Endothelial cell of umbilical vein (primary cell): ENCODE measurements around the gene BNIP5.

Source experiments
- CTCF ChIP-seq, 2 donors: IDR thresholded peaks; 1 replicate in 1 of 2; 2 replicates in 1 of 2; pipeline ENCODE4 v1.5.1; 2011; ENCODE audit warnings: low read length in 2 of 2, mild to moderate bottlenecking in 2 of 2, moderate library complexity in 2 of 2, control low read depth in 1 of 2, inconsistent platforms in 1 of 2, low read depth in 1 of 2; ENCODE audit not compliant: insufficient read depth in 1 of 2; ENCODE audit errors: extremely low read depth in 1 of 2
- EZH2 ChIP-seq: IDR thresholded peaks from 2 replicates; pipeline ENCODE4 v1.6.1; 2012; ENCODE audit warnings: borderline replicate concordance, low read depth, mild to moderate bottlenecking, moderate library complexity, low read length, inconsistent platforms; ENCODE audit not compliant: severe bottlenecking
- FOS ChIP-seq: IDR thresholded peaks from 2 replicates; pipeline ENCODE4 v1.6.1; 2011; ENCODE audit warnings: mild to moderate bottlenecking, low read length, moderate library complexity, borderline replicate concordance; ENCODE audit not compliant: insufficient read depth
- TF ChIP-seq, protein P1 (sequence below): IDR thresholded peaks from 2 replicates; pipeline ENCODE4 v1.6.1; 2011; ENCODE audit not compliant: insufficient read depth, insufficient read length

DNA sequence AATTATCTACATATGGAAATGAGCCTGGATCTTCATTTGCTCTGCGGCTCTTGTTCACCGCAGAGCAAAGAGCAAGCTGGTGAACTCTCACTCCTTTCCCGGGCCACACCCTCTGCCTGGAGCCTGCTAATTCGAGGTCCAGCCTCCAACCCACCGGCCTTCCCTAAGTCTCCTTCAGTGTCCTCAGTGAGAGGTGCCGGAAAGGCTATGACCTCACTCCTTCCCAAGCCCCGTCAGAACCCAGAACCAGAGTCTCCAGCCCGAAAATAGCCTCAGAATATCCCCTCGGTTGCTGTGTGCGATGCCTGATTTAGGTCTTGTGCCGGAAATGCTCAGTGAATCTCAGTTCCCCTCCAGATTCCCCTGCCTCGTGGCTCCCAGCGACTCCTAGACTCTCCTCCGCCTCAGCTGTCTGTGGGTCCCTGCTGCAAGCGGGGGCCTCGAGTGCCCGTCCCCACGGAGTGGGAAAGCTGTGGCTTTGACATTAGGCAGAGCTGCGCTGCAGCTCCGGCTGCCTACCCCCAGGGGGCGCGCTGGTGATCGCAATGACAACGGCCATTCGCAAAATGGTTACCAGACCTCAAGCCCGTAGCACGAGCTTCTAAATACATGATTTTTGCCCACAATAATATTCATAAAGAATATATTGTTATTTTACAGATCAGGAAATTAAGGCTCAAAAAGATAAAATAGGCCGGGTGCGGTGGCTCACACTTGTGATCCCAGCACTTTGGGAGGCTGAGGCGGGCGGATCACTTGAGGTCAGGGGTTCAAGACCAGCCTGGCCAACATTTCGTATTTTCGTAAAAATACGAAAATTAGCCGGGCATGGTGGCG, 4.1 kb upstream of the BNIP5 start:
- TF ChIP-seq FOS = no peak
- TF ChIP-seq CTCF (IDR thresholded peaks at IDR 0.05; ENCODE audit: extremely low read depth in 1 of 2, insufficient read depth in 1 of 2, low read depth in 1 of 2, low read length in 2 of 2) = peak; percentile 98 to 99
- TF ChIP-seq, protein P1, sequence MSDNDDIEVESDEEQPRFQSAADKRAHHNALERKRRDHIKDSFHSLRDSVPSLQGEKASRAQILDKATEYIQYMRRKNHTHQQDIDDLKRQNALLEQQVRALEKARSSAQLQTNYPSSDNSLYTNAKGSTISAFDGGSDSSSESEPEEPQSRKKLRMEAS = no peak
- TF ChIP-seq EZH2 = no peak
